ENCODE results near the gene RC3H2.
"Not testable (repeated sequence)": the region's sequence is repeated elsewhere in the genome, so short reads cannot be mapped to it uniquely, and the experiment has no call there.

RC3H2 gene

GRCh38 chr9:122883125-122883524, 22.0 kb downstream of the RC3H2 start:
- no peak for TF ChIP-seq ZNF274 (IDR thresholded peaks at IDR 0.05; ENCODE audit: low read depth, low read length)
- no peak overlapping the region for H3K4me3 ChIP-seq (ENCODE audit: low read length)

GRCh38 chr9:122879443-122879842, 25.7 kb downstream of the RC3H2 start:
- no peak for TF ChIP-seq ZNF274 (IDR thresholded peaks at IDR 0.05; ENCODE audit: low read depth, low read length)
- no peak overlapping the region for H3K4me3 ChIP-seq (ENCODE audit: low read length)

GRCh38 chr9:122875523-122875922, 29.6 kb downstream of the RC3H2 start:
- no peak for TF ChIP-seq ZNF274 (IDR thresholded peaks at IDR 0.05; ENCODE audit: low read depth, low read length)
- no peak overlapping the region for H3K4me3 ChIP-seq (ENCODE audit: low read length)

- not testable (repeated sequence) for H3K4me3 ChIP-seq (ENCODE audit: low read length)
Observed at GRCh38 chr9:122867276-122867675, 37.9 kb downstream of the RC3H2 start.

- TF ChIP-seq ZNF274 (IDR thresholded peaks at IDR 0.05; ENCODE audit: low read depth, low read length): no peak
- H3K4me3 ChIP-seq (ENCODE audit: low read length): no peak overlapping the region
Observed at GRCh38 chr9:122866079-122866478, 39.1 kb downstream of the RC3H2 start.

GRCh38 chr9:122865300-122865699, 39.9 kb downstream of the RC3H2 start:
- no peak for TF ChIP-seq ZNF274 (IDR thresholded peaks at IDR 0.05; ENCODE audit: low read depth, low read length)
- no peak overlapping the region for H3K4me3 ChIP-seq (ENCODE audit: low read length)

GRCh38 chr9:122863407-122863806, 41.8 kb downstream of the RC3H2 start:
- no peak overlapping the region for H3K4me3 ChIP-seq (ENCODE audit: low read length)
- no peak for TF ChIP-seq ZNF274 (IDR thresholded peaks at IDR 0.05; ENCODE audit: low read depth, low read length)

- no peak for TF ChIP-seq ZNF274 (IDR thresholded peaks at IDR 0.05; ENCODE audit: low read depth, low read length)
- no peak overlapping the region for H3K4me3 ChIP-seq (ENCODE audit: low read length)
Observed at GRCh38 chr9:122860319-122861142, 44.6 kb downstream of the RC3H2 start.

GRCh38 chr9:122857815-122858214, 47.3 kb downstream of the RC3H2 start:
- H3K4me3 ChIP-seq (ENCODE audit: low read length): no peak overlapping the region
- no peak for TF ChIP-seq ZNF274 (IDR thresholded peaks at IDR 0.05; ENCODE audit: low read depth, low read length)

- not testable (repeated sequence) for H3K4me3 ChIP-seq (ENCODE audit: low read length)
Observed at GRCh38 chr9:122852085-122852786, 52.9 kb downstream of the RC3H2 start.

- no peak overlapping the region for H3K4me3 ChIP-seq (ENCODE audit: low read length)
- no peak for TF ChIP-seq ZNF274 (IDR thresholded peaks at IDR 0.05; ENCODE audit: low read depth, low read length)
Observed at GRCh38 chr9:122848256-122848943, 56.8 kb downstream of the RC3H2 start.

- TF ChIP-seq ZNF274 (IDR thresholded peaks at IDR 0.05; ENCODE audit: low read depth, low read length): no peak
- no peak overlapping the region for H3K4me3 ChIP-seq (ENCODE audit: low read length)
Observed at GRCh38 chr9:122846371-122846940, 58.7 kb downstream of the RC3H2 start.

- TF ChIP-seq ZNF274 (IDR thresholded peaks at IDR 0.05; ENCODE audit: low read depth, low read length): no peak
- no peak overlapping the region for H3K4me3 ChIP-seq (ENCODE audit: low read length)
Observed at GRCh38 chr9:122845116-122845515, 60.0 kb downstream of the RC3H2 start.

GRCh38 chr9:122844137-122844536, 61.0 kb downstream of the RC3H2 start:
- H3K4me3 ChIP-seq (ENCODE audit: low read length): no peak overlapping the region
- no peak for TF ChIP-seq ZNF274 (IDR thresholded peaks at IDR 0.05; ENCODE audit: low read depth, low read length)

All from GM08714 (cell line).